RCC 7860 (cell line): ENCODE results near the gene C1QTNF7.

Source experiments
- DNase-seq: peaks from one replicate; pipeline ENCODE4 v3.0.0-alpha.2; 2015; ENCODE audit warnings: low spot score
- FAIRE-seq: peaks from 2 replicates; lab custom pipeline; 2012; peaks lifted over from hg19 to GRCh38; lab: Jason Lieb, UNC

Gene C1QTNF7

GRCh38 chr4:15455290-15455689 is 27.5 kb downstream of the C1QTNF7 start:
- DNase-seq, result no peak
- FAIRE-seq, result no peak

DNA sequence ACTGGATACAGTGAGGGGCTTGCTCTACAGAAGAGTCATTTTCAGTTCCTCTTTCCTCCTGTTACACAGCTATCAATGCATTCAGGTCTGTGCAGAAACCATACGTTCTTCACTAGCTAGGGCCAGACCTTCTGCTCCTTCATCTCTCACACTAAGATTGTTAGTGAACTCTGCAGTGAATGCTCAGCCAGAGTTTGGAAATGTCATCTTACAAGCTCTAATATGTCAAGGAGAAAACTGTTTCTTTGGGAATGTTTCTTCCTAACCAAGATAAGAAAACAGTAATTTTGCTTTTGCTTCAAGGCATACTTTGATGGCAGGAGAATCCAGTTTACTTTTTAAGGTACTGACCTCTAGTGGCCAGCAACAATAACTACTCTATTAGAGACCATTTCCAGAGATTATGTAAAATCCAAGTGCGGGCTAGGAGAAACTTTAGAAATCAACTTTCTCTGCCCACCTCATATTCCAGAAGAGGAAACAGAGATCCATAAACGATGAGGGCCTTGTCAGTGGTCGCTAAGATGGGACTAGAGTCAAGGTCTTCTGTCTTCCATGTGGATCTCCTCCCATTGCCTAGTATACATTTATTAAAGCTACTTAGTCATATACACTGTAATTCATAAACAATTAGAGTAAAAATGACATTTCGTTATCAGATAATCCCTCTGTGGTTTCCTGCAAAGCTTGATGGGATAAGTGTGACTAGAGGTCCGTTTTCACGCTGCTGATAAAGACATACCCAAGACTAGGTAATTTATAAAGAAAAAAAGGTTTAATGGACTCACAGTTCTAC is 29.8 kb downstream of the C1QTNF7 start:
- DNase-seq, result peak; percentile 40
- FAIRE-seq, result peak; percentile 75

- FAIRE-seq, result no peak
- no peak for DNase-seq
These were observed 30.8 kb downstream of the C1QTNF7 start for GRCh38 chr4:15458616-15459015.

- no peak for FAIRE-seq
- DNase-seq, result no peak
These were observed 31.9 kb downstream of the C1QTNF7 start for GRCh38 chr4:15459706-15460105.

DNA sequence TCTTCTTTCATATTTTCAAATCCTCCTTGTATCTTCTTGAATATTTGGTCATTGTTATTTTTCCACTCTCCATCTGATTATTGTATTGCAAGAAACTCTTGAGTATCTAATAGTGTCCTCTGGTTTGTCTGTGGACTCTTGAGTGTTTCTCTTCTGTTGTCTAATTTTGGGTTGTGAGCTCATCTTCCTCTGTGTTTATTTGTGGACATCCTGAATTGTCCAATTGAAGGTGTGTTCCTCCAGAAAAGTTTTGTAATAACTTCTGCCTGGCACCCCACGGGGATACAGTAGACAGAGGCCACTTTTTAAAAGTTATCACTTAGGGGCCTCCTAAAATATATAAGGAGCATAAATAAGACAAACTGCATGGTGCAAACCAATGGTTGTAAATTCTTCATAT is 38.8 kb downstream of the C1QTNF7 start:
- DNase-seq, result no peak
- no peak for FAIRE-seq

GRCh38 chr4:15469402-15470127 is 41.7 kb downstream of the C1QTNF7 start, which contains the start of gene CC2D2A:
TSS of gene CC2D2A (plus strand) at chr4:15469882. CDS start at chr4:15475933, 6,051 bp downstream.
- FAIRE-seq (no peak), DNase-seq (no peak)

DNA sequence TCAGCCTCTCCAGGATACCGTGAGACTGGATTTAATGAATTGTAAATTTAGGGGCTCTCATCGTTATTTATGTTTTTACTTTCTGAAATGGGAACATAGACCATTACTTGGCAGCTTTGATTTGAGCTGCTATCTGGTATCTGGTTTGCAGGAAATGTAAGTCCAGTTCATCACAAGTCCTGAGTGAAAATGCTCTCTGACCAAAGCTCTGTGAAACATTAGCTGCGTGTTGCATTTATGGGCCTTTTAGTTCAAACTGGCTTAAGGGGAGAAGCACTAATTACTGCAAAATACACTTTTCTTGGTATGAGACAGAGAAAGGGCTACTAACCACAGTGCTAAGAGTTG is 42.3 kb downstream of the C1QTNF7 start:
- DNase-seq, result no peak
- FAIRE-seq, result no peak

GRCh38 chr4:15476396-15476795 is 48.6 kb downstream of the C1QTNF7 start:
- DNase-seq, result no peak
- FAIRE-seq, result no peak

DNA sequence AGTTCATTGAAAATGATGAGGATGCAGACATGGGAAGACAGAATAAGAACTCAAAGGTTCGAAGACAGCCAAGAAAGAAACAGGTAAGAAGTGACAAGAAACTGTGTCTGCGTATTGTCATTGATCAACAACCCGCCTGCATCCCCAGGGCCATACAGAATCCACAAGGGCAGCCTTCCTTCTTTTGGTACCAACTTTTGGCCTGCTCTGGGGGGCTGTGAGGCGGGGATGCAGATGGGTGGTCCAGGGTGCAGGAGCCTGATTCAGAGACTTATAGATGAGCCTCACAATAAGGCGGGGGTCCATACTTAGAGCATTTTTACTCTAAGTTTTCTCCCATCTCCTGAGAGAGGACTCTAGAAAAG is 50.9 kb downstream of the C1QTNF7 start:
- DNase-seq, result no peak
- FAIRE-seq, result no peak

- DNase-seq (peak; percentile 52), FAIRE-seq (no peak)
These were observed 51.5 kb downstream of the C1QTNF7 start for GRCh38 chr4:15479089-15479912.

DNA sequence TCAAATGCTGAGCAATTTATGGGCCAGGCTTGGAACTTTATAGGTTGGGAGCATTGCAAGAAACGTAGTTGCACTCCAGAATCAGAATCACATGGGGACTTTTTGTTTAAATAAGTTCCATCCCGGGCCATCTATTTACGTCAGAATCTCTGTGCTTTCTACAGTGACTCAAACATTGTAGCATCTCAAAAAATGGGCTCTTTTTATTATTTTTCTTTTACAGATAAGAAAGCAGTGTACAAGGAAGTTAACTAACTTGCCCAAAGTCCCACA is 52.0 kb downstream of the C1QTNF7 start:
- FAIRE-seq (no peak), DNase-seq (no peak)

GRCh38 chr4:15481961-15482745 is 54.3 kb downstream of the C1QTNF7 start:
- no peak for DNase-seq
- no peak for FAIRE-seq

DNA sequence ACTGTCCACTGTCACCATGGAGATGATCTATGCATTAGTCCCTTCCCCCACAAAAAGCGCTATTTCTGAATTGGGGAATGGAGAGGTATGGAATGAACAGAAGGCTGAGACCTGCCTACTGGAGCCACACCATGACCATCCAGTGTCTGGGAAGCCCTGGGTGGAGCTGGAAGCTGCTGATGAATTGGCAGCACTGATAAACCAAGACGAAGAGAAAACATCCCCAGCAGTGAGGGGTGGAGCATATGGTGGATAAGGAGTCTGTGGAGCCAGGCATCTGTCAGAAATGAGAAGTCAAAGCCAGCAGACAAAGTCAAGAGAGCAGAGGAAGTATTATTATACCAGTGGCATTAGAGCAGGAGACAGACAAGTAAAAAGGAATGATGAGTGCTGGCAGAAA is 55.0 kb downstream of the C1QTNF7 start:
- FAIRE-seq (no peak), DNase-seq (no peak)

- FAIRE-seq (no peak), DNase-seq (no peak)
These were observed 60.3 kb downstream of the C1QTNF7 start for GRCh38 chr4:15488136-15488535.

DNA sequence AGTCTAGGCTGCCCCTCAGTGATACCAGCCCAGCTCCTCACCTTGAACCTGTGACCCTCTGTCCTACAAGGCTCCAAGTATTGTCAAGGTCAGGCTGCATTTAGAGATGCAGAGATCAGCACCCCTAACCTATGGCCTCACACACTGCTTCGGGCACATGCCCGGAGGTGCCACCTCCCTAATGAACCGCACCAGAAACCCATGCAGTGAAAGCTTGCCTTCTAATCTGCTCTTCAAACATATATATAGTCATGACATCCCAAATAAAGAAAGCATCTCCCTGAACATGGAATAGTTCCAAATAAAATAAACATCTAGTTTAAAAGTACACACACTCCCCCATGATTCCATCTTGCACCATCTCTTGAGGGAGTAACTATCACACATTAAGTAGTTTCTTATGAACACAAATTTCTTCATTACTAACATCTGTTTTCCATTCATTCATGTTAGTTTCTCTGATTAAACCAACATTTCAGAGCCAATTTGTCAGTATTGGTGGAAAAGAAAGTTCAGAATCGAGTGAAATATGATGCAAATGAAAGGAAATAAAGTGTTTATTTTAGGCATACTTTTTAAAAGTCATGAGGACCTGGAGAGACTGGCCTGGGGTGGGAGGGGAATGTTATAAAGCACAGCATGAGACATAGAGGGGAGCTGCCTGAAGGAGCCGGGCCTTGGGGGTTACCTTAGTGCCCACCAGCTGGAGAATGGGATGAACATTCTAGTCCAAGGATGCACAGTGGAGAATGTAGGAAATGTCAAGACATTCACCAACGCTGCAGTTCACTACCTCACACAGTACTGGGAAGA is 61.0 kb downstream of the C1QTNF7 start:
- no peak for DNase-seq
- no peak for FAIRE-seq

- FAIRE-seq (no peak), DNase-seq (no peak)
These were observed 61.7 kb downstream of the C1QTNF7 start for GRCh38 chr4:15489551-15489950.

DNA sequence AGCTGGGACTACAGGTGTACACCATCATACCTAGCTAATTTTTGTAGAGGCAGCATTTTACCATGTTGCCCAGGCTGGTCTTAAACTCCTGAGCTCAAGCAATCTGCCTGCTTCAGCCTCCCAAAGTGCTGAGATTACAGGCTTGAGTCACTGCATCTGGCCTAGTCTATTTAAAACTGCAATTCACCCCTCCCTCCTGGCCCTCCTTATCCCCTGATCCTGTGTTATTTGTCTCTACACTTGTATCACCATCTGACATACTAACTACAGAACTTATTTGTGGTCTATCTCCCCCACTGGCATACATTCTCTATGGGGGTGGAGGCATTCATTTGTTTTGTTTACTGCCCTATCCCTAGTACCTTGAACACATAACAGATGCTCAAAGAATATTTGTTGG is 65.6 kb downstream of the C1QTNF7 start:
- no peak for FAIRE-seq

DNA sequence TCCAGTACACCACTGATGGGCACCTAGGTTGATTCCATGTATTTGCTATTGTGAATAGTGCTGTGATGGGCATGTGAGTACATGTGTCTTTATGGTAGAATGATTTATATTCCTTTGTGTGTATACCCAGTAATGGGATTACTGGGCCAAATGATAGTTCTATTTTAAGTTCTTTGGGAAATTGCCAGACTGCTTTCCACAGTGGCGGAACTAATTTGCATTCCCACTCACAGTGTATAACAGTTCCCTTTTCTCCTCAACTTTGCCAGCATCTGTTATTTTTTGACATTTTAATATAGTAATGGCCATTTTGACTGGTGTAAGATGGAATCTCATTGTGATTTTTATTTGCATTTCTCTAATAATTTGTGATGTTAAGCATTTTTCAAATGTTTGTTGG is 67.8 kb downstream of the C1QTNF7 start:
- no peak for DNase-seq
- no peak for FAIRE-seq

More for the DNA sequence above, 65.6 kb downstream of the C1QTNF7 start:
- no peak for DNase-seq
